Fibroblast of the aortic adventitia (primary cell): Measurements from ENCODE around the gene SCLY. TPM values are rescaled to one million over a fixed set of nuclear protein-coding genes. Genes with fewer than 3 reads are reported as not detected.

Source experiments
- DNase-seq: peaks from one replicate; pipeline ENCODE4 v3.0.0-alpha.2; 2010; ENCODE audit warnings: low read depth
- H3K4me3 ChIP-seq: 2 replicates; pipeline ENCODE4 v1.5.1; 2011; ENCODE audit warnings: low read depth, mild to moderate bottlenecking, control low read depth, low read length, moderate library complexity
- total RNA-seq: library from RNA; depleted of rRNA; stranded (reverse); fragments of >200 nt; gene quantifications from 2 replicates; pipeline ENCODE4 v1.2.3, GENCODE V29; 2012; ENCODE audit warnings: low replicate concordance
- TF ChIP-seq, protein P1 (sequence below): IDR thresholded peaks from 2 replicates; pipeline ENCODE4 v1.5.1; 2011; ENCODE audit warnings: mild to moderate bottlenecking, low read length, control low read depth, inconsistent platforms; ENCODE audit not compliant: insufficient read depth

SCLY gene
- total RNA-seq, 1 donor = 13.0 TPM

DNA sequence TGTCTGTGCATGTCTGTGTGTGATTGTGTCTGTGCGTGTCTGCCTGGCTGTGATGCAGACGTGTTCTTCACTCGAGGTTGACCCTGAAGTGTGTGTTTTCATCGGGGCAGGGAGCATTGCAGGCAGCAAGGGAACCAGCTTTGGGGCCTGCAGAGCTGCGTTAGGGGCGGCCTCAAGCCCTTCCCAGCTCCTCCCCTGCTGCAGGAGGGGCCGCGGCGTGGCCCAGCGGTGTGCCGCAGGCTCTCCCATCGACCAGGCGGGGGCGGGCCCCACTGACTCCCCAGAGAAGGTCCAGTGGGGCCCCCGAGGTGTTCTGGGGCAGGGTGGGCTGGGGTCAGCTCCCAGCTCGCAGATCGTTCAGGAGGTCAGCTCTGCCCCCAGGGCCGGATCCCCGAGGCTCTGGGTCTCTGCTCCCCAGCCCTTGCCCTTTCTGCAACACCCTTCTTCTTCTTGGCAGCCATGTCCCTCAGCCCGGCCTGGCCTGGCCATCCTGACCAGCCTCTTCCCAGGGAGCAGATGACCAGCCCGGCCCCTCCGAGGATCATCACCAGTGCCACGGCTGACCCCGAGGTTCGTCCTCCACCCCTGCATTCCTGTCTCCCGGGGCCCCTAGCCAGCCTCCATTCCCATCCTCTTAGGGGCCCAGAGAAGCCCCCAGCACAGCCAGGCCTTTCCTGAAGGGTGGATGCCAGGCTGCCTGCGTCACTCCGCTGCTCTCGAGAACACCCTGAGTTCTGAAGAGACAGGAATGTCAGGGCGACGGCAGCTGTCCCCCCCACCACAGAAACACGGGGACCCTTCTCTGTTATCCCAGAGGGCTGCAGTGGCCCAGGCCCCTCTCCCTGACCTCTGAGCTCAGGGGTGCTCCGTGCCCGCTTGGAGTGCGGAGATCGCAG lies 66.6 kb downstream of the SCLY start:
- DNase-seq = peak; percentile 64
- TF ChIP-seq, protein P1, sequence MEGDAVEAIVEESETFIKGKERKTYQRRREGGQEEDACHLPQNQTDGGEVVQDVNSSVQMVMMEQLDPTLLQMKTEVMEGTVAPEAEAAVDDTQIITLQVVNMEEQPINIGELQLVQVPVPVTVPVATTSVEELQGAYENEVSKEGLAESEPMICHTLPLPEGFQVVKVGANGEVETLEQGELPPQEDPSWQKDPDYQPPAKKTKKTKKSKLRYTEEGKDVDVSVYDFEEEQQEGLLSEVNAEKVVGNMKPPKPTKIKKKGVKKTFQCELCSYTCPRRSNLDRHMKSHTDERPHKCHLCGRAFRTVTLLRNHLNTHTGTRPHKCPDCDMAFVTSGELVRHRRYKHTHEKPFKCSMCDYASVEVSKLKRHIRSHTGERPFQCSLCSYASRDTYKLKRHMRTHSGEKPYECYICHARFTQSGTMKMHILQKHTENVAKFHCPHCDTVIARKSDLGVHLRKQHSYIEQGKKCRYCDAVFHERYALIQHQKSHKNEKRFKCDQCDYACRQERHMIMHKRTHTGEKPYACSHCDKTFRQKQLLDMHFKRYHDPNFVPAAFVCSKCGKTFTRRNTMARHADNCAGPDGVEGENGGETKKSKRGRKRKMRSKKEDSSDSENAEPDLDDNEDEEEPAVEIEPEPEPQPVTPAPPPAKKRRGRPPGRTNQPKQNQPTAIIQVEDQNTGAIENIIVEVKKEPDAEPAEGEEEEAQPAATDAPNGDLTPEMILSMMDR = peak; percentile 17

DNA sequence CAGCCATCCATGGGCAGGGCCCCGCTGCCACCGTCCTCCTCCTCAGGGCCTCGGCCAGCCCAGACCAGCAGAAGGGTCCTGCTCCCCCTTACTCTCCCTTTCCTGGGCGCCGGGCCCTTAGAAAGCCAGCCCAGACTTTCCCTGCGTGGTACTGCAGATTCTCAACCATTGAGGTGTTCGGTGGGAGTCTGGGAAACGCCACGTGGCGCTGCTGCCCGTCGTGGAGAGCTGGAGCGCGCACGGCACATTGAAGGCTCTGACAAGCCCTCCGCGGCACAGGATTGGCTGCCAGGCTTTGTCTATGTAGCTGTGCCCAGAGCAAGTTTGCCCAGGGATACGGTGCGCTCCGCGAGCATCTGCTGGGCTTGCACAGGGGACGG lies 67.2 kb downstream of the SCLY start:
- DNase-seq = no peak

More for the DNA sequence above, 66.6 kb downstream of the SCLY start:
- peak overlapping the region; percentile 44 for H3K4me3 ChIP-seq

DNA sequence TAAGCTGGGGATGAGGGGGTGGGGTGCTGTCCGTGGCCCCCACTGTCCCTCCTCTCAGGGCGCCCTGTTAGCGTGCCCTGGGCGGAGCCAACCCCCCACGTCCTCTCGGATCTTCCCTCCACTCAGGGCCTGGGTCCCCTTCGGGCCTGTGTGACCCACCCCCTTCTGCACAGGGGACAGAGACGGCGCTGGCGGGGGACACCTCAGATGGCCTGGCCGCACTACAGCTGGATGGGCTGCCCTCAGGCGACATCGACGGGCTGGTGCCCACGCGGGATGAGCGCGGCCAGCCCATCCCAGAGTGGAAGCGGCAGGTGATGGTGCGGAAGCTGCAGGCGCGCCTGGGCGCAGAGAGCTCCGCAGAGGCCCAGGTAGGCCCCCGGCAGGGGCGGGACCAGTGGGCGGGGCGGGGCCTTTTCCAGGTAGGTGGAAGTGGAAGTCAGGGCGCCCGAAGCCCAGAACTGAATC lies 67.8 kb downstream of the SCLY start:
- no peak overlapping the region for H3K4me3 ChIP-seq
- TF ChIP-seq, protein P1 = no peak

More for the DNA sequence above, 67.2 kb downstream of the SCLY start:
- TF ChIP-seq, protein P1 = no peak
- peak overlapping the region; percentile 17 for H3K4me3 ChIP-seq

DNA sequence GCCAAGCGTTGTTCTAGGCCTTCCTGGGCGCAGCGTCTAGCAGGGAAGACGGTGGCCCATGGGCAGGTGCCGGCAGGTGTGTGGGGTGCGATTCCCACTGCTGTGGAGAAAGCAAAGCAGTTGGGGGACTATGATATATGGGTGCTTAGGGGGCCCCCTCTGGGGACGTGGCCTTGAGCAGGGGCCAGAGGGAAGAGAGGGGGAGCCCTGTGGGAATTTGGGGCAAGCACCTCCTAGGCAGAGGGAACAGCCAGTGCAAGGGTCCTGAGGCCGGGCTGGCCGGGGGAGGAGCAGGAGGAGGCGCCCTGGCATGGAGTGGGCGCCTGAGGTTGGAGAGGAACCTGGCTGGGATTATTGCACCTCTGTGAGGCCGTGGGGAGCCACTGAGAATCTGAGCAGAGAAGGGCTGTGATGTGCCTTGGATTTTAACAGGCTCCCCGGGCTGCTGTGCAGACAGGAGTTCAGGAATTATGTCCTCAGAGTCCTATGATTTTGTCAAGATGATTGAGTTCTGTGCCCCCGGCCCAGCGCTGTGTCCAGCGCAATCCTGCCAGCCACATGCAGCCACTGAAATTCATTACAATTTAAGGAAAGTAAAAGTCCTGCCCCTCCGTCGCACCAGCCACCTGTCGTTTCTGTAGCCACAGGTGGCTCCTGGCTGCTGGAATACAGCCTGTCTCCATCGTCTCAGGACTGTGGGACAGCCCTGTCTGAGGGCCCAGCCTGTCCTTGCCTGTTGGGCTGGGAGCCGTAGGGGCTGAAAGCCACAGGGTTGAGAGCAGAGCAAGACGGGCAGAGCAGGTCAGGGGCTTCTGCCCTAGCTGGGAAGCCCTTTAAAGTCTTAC lies 68.6 kb downstream of the SCLY start:
- DNase-seq = no peak
- no peak overlapping the region for H3K4me3 ChIP-seq
- TF ChIP-seq, protein P1 = no peak

More for the DNA sequence above, 67.8 kb downstream of the SCLY start:
- DNase-seq = no peak

DNA sequence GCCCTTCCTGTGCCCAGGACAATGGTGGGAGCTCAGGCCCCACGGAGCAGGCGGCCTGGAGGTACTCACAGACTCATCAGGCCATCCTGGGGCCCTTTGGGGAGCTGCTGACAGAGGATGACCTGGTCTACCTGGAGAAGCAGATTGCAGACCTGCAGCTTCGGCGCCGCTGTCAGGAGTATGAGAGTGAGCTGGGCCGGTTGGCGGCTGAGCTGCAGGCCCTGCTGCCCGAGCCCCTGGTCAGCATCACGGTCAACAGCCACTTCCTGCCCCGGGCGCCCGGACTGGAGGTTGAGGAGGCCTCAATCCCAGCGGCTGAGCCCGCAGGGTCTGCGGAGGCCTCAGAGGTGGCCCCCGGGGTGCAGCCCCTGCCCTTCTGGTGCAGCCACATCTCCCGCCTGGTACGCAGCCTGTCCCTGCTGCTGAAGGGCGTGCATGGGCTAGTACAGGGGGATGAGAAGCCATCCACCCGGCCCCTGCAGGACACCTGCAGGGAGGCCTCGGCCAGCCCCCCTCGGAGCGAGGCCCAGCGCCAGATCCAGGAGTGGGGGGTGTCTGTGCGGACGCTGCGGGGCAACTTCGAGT lies 69.4 kb downstream of the SCLY start:
- TF ChIP-seq, protein P1 = no peak
- H3K4me3 ChIP-seq = no peak overlapping the region
- DNase-seq = no peak

DNA sequence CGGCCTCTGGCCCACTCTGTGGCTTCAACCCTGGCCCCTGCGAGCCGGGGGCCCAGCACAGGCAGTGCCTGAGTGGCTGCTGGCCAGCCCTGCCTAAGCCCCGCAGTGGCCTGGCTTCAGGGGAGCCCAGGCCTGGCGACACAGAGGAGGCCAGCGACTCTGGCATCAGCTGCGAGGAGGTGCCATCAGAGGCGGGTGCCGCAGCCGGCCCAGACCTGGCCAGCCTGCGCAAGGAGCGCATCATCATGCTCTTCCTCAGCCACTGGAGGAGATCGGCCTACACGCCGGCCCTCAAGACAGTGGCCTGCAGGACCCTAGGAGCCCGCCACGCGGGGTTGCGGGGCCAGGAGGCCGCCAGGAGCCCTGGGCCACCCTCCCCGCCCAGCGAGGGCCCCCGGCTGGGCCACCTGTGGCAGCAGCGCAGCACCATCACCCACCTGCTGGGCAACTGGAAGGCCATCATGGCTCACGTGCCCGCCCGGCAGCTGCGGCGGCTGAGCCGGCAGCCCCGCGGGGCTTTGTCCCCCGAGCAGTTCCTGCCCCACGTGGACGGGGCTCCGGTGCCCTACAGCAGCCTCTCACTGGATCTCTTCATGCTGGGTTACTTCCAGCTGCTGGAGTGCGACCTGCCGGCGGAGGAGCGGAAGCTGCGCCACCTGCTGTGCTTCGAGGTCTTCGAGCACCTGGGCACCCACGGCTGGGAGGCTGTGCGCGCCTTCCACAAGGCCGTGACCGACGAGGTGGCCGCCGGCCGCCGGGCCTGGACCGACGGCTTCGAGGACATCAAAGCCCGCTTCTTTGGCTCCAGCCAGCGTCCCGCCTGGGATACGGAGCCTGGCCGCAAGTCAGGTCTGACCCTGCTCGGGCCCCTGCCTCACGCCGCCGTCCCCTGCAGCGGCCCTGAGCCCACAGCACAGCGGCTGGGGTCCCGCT lies 70.2 kb downstream of the SCLY start:
- TF ChIP-seq, protein P1 = no peak
- H3K4me3 ChIP-seq = no peak overlapping the region
- DNase-seq = no peak
